H1 (cell line): Measurements from ENCODE around the gene CDK5RAP2. TPM values are rescaled to one million over a fixed set of nuclear protein-coding genes. Genes with fewer than 3 reads are reported as not detected.

ENCODE experiments used
- CTCF ChIA-PET: fragments of 300-600 bp; sonication (Branson Sonifier 250); formaldehyde crosslinking; loops from one replicate; lab custom pipeline; 2021; ENCODE audit not compliant: partially characterized antibody; lab: Charles Lee
- POLR2A ChIA-PET: fragments of 300-600 bp; sonication (Branson Sonifier 250); formaldehyde crosslinking; loops from one replicate; lab custom pipeline; 2021; ENCODE audit warnings: inconsistent platforms; ENCODE audit not compliant: partially characterized antibody; lab: Charles Lee
- DNase-seq, 2 experiments: peaks; one replicate each; pipeline versions ENCODE4 v3.0.0 to v3.0.0-alpha.2; 2010 to 2022; ENCODE audit warnings: low spot score in 2 of 2, low read depth in 1 of 2, mixed read lengths in 1 of 2
- FAIRE-seq: peaks from 2 replicates; lab custom pipeline; 2011; peaks lifted over from hg19 to GRCh38; lab: Jason Lieb, UNC
- H2AFZ ChIP-seq: 2 replicates; pipeline ENCODE4 v1.8.1; 2012; ENCODE audit warnings: low read length, inconsistent platforms
- H2AK5ac ChIP-seq: 2 replicates; pipeline ENCODE4 v1.6.1; 2013; ENCODE audit warnings: low read depth, low read length
- H2BK120ac ChIP-seq: replicated peaks from 2 replicates; pipeline ENCODE3; 2013; ENCODE audit warnings: low read depth, low read length, inconsistent platforms
- H2BK12ac ChIP-seq: 2 replicates; pipeline ENCODE4 v1.6.1; 2013; ENCODE audit warnings: low read depth, low read length
- H2BK15ac ChIP-seq: 2 replicates; pipeline ENCODE4 v1.6.1; 2013; ENCODE audit warnings: low read length
- H2BK20ac ChIP-seq: 2 replicates; pipeline ENCODE4 v1.6.1; 2013; ENCODE audit warnings: low read length
- H2BK5ac ChIP-seq: 2 replicates; pipeline ENCODE4 v1.6.1; 2013; ENCODE audit warnings: low read depth, low read length
- H3K14ac ChIP-seq: 2 replicates; pipeline ENCODE4 v1.6.1; 2013; ENCODE audit warnings: inconsistent platforms; ENCODE audit not compliant: insufficient read length
- H3K18ac ChIP-seq: 2 replicates; pipeline ENCODE4 v1.6.1; 2013; ENCODE audit warnings: low read length; ENCODE audit errors: extremely low read depth
- H3K23ac ChIP-seq: 2 replicates; pipeline ENCODE4 v1.6.1; 2013; ENCODE audit warnings: inconsistent platforms; ENCODE audit not compliant: insufficient read length
- H3K23me2 ChIP-seq: 2 replicates; pipeline ENCODE4 v1.6.1; 2013; ENCODE audit warnings: low read depth, low read length
- H3K27ac ChIP-seq: 2 replicates; pipeline ENCODE4 v1.6.1; 2011; ENCODE audit warnings: low read depth, low read length, inconsistent platforms
- H3K27me3 ChIP-seq, 4 experiments: replicated peaks in 1 of 4; 1 replicate in 1 of 4; 2 replicates in 3 of 4; pipeline versions ENCODE4 v1.6.1 to v1.8.1; 2011 to 2013; ENCODE audit warnings: low read length in 3 of 4, mild to moderate bottlenecking in 3 of 4, inconsistent platforms in 2 of 4, mixed read lengths in 2 of 4, moderate library complexity in 1 of 4; ENCODE audit not compliant: control insufficient read depth in 3 of 4, insufficient read depth in 3 of 4; ENCODE audit errors: extremely low read depth in 1 of 4
- H3K36me3 ChIP-seq, 4 experiments: 2 replicates each; pipeline versions ENCODE4 v1.6.1 to v1.8.1; 2011 to 2013; ENCODE audit warnings: mild to moderate bottlenecking in 4 of 4, low read length in 3 of 4, moderate library complexity in 2 of 4, control low read depth in 1 of 4, inconsistent platforms in 1 of 4; ENCODE audit not compliant: insufficient read depth in 4 of 4, control insufficient read depth in 2 of 4
- H3K4ac ChIP-seq: replicated peaks from 2 replicates; pipeline ENCODE3; 2013; ENCODE audit warnings: low read length, low read depth, mixed read lengths, inconsistent platforms; ENCODE audit not compliant: insufficient read length
- H3K4me1 ChIP-seq, 4 experiments: replicated peaks in 1 of 4; 1 replicate in 1 of 4; 2 replicates in 3 of 4; pipeline versions ENCODE4 v1.6.1 to v1.8.1; 2011 to 2013; ENCODE audit warnings: low read length in 3 of 4, inconsistent platforms in 2 of 4, mixed read lengths in 1 of 4; ENCODE audit not compliant: insufficient read depth in 4 of 4, control insufficient read depth in 3 of 4
- H3K4me2 ChIP-seq, 2 experiments: 2 replicates each; pipeline versions ENCODE4 v1.6.1 to v1.8.1; 2011 to 2013; ENCODE audit warnings: low read depth in 2 of 2, low read length in 2 of 2, control low read depth in 1 of 2, inconsistent platforms in 1 of 2, mild to moderate bottlenecking in 1 of 2; ENCODE audit not compliant: insufficient read depth in 1 of 2
- H3K4me3 ChIP-seq, 4 experiments: fragments of 200-600, 300-600 bp in 1 of 4; sonication (generic), shearing (Covaris generic), sonication (Bioruptor Twin) in 1 of 4; 2 replicates each; pipeline versions ENCODE4 v1.5.1 to v1.8.1; 2011 to 2016; ENCODE audit warnings: low read length in 4 of 4, low read depth in 3 of 4, control low read depth in 2 of 4, inconsistent platforms in 2 of 4, mild to moderate bottlenecking in 2 of 4, mixed read lengths in 1 of 4, moderate library complexity in 1 of 4; ENCODE audit not compliant: insufficient read depth in 2 of 4; ENCODE audit errors: extremely low read depth in 1 of 4
- H3K56ac ChIP-seq: replicated peaks from 2 replicates; pipeline ENCODE3; 2013; ENCODE audit warnings: low read depth, mild to moderate bottlenecking, mixed read lengths, low read length, inconsistent platforms; ENCODE audit not compliant: insufficient read length
- H3K79me1 ChIP-seq: 2 replicates; pipeline ENCODE4 v1.6.1; 2013; ENCODE audit warnings: low read depth, low read length, control low read depth
- H3K79me2 ChIP-seq, 2 experiments: 2 replicates each; pipeline versions ENCODE4 v1.6.1 to v1.8.1; 2012 to 2013; ENCODE audit warnings: low read length in 2 of 2, mild to moderate bottlenecking in 2 of 2, inconsistent platforms in 1 of 2; ENCODE audit not compliant: insufficient read depth in 2 of 2, control insufficient read depth in 1 of 2
- H3K9ac ChIP-seq, 4 experiments: replicated peaks in 1 of 4; 1 replicate in 1 of 4; 2 replicates in 3 of 4; pipeline versions ENCODE4 v1.6.1 to v1.8.1; 2011 to 2013; ENCODE audit warnings: low read depth in 3 of 4, low read length in 3 of 4, control low read depth in 2 of 4, mild to moderate bottlenecking in 2 of 4, moderate library complexity in 2 of 4, inconsistent platforms in 1 of 4; ENCODE audit errors: extremely low read depth in 1 of 4
- H3K9me3 ChIP-seq, 2 experiments: 2 replicates each; pipeline versions ENCODE4 v1.6.1 to v1.8.1; 2012 to 2013; ENCODE audit warnings: mild to moderate bottlenecking in 2 of 2, moderate library complexity in 2 of 2, control low read depth in 1 of 2, inconsistent platforms in 1 of 2, low read depth in 1 of 2, low read length in 1 of 2, mixed read lengths in 1 of 2; ENCODE audit not compliant: insufficient read depth in 2 of 2
- H4K20me1 ChIP-seq, 2 experiments: replicated peaks in 1 of 2; 2 replicates each; pipeline versions ENCODE3 to v1.8.1; 2011 to 2013; ENCODE audit warnings: inconsistent platforms in 2 of 2, low read length in 2 of 2, mild to moderate bottlenecking in 1 of 2; ENCODE audit not compliant: insufficient read depth in 2 of 2, control insufficient read depth in 1 of 2
- H4K5ac ChIP-seq: 2 replicates; pipeline ENCODE4 v1.6.1; 2013; ENCODE audit warnings: low read length, low read depth, mixed read lengths, inconsistent platforms; ENCODE audit not compliant: insufficient read length
- H4K8ac ChIP-seq: 2 replicates; pipeline ENCODE4 v1.8.0; 2013; ENCODE audit warnings: mild to moderate bottlenecking, moderate library complexity, low read length, inconsistent platforms; ENCODE audit not compliant: insufficient read depth; ENCODE audit errors: extremely low read depth
- H4K91ac ChIP-seq: replicated peaks from 2 replicates; pipeline ENCODE3; 2013; ENCODE audit warnings: low read length, mixed read lengths, inconsistent platforms; ENCODE audit not compliant: insufficient read length
- ASH2L ChIP-seq: fragments of 200-600, 300-600 bp; sonication (generic); IDR thresholded peaks from one replicate; pipeline ENCODE4 v1.7.1; 2017; ENCODE audit warnings: low read length
- ATF3 ChIP-seq: IDR thresholded peaks from 2 replicates; pipeline ENCODE4 v1.6.1; 2011; ENCODE audit warnings: low read depth, mild to moderate bottlenecking, low read length; ENCODE audit not compliant: insufficient read depth
- BCL11A ChIP-seq, 2 experiments: IDR thresholded peaks; one replicate each; pipeline ENCODE4 v1.6.1; 2011; ENCODE audit warnings: low read depth in 2 of 2, low read length in 2 of 2, mild to moderate bottlenecking in 2 of 2
- BRCA1 ChIP-seq: IDR thresholded peaks from 2 replicates; pipeline ENCODE4 v1.6.1; 2012; ENCODE audit warnings: low read depth, low read length, improper control_type of control experiment
- JUND ChIP-seq: IDR thresholded peaks from 2 replicates; pipeline ENCODE4 v1.6.1; 2011; ENCODE audit warnings: mild to moderate bottlenecking, improper control_type of control experiment, low read length
- WGBS, 2 experiments: shearing (Covaris generic) in 1 of 2; methylation state at CpG; one replicate each; pipeline versions ENCODE4 v1.1.6 to v1.1.7; 2013 to 2015; ENCODE audit warnings: low lambda C conversion rate in 2 of 2, mixed read lengths in 2 of 2, inconsistent platforms in 1 of 2, low coverage in 1 of 2, missing lambda C conversion rate in 1 of 2; ENCODE audit not compliant: insufficient replicate concordance in 2 of 2, insufficient coverage in 1 of 2, insufficient read length in 1 of 2; ENCODE audit errors: extremely low coverage in 1 of 2, missing lambda C conversion rate in 1 of 2; 5-methylcytosine and 5-hydroxymethylcytosine counted together
- polyA plus RNA-seq, 7 experiments: library from polyadenylated mRNA; depleted of rRNA in 3 of 7; stranded (reverse) in 5 of 7; unstranded in 2 of 7; fragments of >200 nt in 5 of 7; fragments of 200-250 nt in 2 of 7; gene quantifications; 1 replicate in 5 of 7; 2 replicates in 1 of 7; 4 replicates in 1 of 7; pipeline versions ENCODE4 v1.2.1 to v1.2.3, GENCODE V29; 2011 to 2013; ENCODE audit warnings: missing spikeins in 2 of 7, mixed read lengths in 2 of 7
- total RNA-seq: library from RNA; stranded (reverse); fragmentation: NEBNext Ultra II Directional; extraction: Animal tissue kit (Norgen Biotek cat#: 25700); gene quantifications from 2 replicates; pipeline ENCODE4 v1.2.1, GENCODE V29; 2021

The CDK5RAP2 gene
- total and polyA plus RNA-seq, 2 of the 8 experiments (the other 6 are each of a cell fraction or from before 2014, with no cell fraction given), result 19.8 to 49.4 TPM

GRCh38 chr9:120621941-120622340, 42.0 kb upstream of the CDK5RAP2 start:
- CTCF ChIA-PET, result interaction anchor here (0.6 to 1.1 kb wide), 4 partner anchors 9 to 735 kb away, joined by 3 to 5 read pairs (median 4); no protein-coding TSS in a partner anchor

More at GRCh38 chr9:120621941-120622340, 42.0 kb upstream of the CDK5RAP2 start:
- H3K79me1 ChIP-seq, result no peaks in the 10 kb centered on the region
- H3K18ac ChIP-seq, result no peak overlapping the region
- H2BK5ac ChIP-seq, result no peak overlapping the region
- H2BK15ac ChIP-seq, result no peak overlapping the region
- H3K4ac ChIP-seq, result no peak overlapping the region
- no peak overlapping the region for H2BK20ac ChIP-seq
- H2BK120ac ChIP-seq, result no peak overlapping the region
- DNase-seq, result no peak
- no peak overlapping the region for H3K56ac ChIP-seq
- no peak overlapping the region for H3K4me2 ChIP-seq
- no peak overlapping the region for H3K9ac ChIP-seq
- H3K79me2 ChIP-seq, result no peaks in the 10 kb centered on the region
- no peaks in the 10 kb centered on the region for H4K20me1 ChIP-seq
- no peak for FAIRE-seq
- no peak overlapping the region for H4K8ac ChIP-seq
- TF ChIP-seq ATF3 (no peak), ASH2L (no peak), BRCA1 (no peak), BCL11A (IDR thresholded peaks at IDR 0.05; ENCODE audit: low read depth in 2 of 2, low read length in 2 of 2) (no peak), JUND (no peak)
- H3K14ac ChIP-seq, result no peak overlapping the region
- H3K4me3 ChIP-seq, result no peak overlapping the region
- H2BK12ac ChIP-seq, result no peak overlapping the region
- no peaks in the 10 kb centered on the region for H3K36me3 ChIP-seq
- no peak overlapping the region for H4K5ac ChIP-seq
- H2AK5ac ChIP-seq, result no peak overlapping the region
- no peak overlapping the region for H3K23ac ChIP-seq
- no peaks in the 10 kb centered on the region for H3K27me3 ChIP-seq
- H4K91ac ChIP-seq, result no peak overlapping the region
- H2AFZ ChIP-seq, result no peak overlapping the region
- POLR2A ChIA-PET, result interaction anchor here (0.7 kb wide), 1 partner anchor 24 kb away, joined by 3 read pairs; no protein-coding TSS in a partner anchor
- H3K4me1 ChIP-seq, result peaks cover 0 to 6% (median 0%) of the 10 kb centered on the region in 4 experiments; a peak in 1 of 7 replicates
- 93% methylated on average over 1 of the region's 1 CpG; no CpG with 5 or more reads in 1 of the 2 experiments for WGBS, 2 experiments
- no peaks in the 10 kb centered on the region for H3K23me2 ChIP-seq
- H3K27ac ChIP-seq, result no peak overlapping the region
- H3K9me3 ChIP-seq, result no peaks in the 10 kb centered on the region
